ENCODE data around the gene DDHD1.
"Not testable (repeated sequence)": the region's sequence is repeated elsewhere in the genome, so short reads cannot be mapped to it uniquely, and the experiment has no call there.

DDHD1 gene

DNA sequence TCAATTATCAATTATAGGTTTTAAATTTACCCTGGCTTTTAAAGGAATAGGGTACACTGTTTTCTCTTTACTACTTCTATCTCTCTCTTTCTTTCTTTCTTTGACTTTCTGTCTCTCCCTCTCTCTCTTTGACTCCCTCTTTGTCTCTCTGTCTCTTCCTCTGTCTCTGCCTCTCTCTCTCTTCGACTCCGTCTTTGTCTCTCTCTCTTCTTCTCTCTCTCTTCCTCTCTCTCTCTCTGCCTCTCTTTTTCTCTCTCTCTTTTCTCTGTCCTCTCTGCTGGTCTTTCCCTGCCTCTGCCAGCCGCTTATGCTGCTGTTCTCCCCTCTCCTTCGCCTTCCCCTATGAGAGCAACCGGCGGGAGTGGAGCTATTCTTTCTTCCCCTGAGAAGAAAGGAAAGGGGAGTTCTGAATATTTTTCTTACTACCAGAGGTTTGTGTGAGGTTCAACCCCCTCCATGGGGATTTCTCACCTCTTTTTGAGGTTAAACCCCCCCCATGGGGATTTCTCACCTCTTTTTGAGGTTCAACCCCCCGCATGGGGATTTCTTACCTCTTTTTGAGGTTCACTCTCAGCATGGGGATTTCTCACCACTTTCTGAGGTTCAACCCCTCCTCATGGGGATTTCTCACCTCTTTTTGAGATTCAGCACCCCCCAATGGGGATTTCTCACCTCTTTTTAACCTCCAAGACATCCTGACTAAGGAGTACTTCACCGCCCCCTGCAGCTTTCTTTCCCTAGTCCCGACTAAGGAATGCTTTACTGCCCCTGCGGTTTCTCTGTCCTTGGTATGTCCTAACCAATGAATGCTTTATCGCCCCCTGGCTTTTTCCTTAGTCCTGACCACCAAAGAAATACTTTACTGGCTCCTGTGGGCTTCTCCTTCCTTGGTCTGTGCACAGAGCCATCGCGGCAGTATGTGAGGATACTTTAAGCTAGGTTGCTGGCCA is 27.4 kb upstream of the DDHD1 start:
- Histone ChIP-seq H3K27me3 (ENCODE audit: control insufficient read depth, insufficient read depth, low read length) (no peaks in the 10 kb centered on the region), H3K9ac (ENCODE audit: low read length) (no peak overlapping the region), H3K4me1 (ENCODE audit: control insufficient read depth, low read depth, low read length) (peaks cover 24% of the 10 kb centered on the region), H3K9me3 (ENCODE audit: control insufficient read depth, low read depth, low read length) (no peaks in the 10 kb centered on the region), H3K4me3 (ENCODE audit: low read length) (no peak overlapping the region), H3K27ac (ENCODE audit: low read length) (no peak overlapping the region), H3K36me3 (ENCODE audit: control insufficient read depth, low read depth, low read length) (no peaks in the 10 kb centered on the region)

- H3K9me3 ChIP-seq (ENCODE audit: control insufficient read depth, low read depth, low read length); H3K4me3 ChIP-seq (ENCODE audit: low read length); H3K27me3 ChIP-seq (ENCODE audit: control insufficient read depth, insufficient read depth, low read length); H3K36me3 ChIP-seq (ENCODE audit: control insufficient read depth, low read depth, low read length); H3K9ac ChIP-seq (ENCODE audit: low read length); H3K27ac ChIP-seq (ENCODE audit: low read length): not testable (repeated sequence)
- peaks cover 24% of the 10 kb centered on the region for H3K4me1 ChIP-seq (ENCODE audit: control insufficient read depth, low read depth, low read length)
These were observed 26.4 kb upstream of the DDHD1 start for GRCh38 chr14:53179486-53180005.

DNA sequence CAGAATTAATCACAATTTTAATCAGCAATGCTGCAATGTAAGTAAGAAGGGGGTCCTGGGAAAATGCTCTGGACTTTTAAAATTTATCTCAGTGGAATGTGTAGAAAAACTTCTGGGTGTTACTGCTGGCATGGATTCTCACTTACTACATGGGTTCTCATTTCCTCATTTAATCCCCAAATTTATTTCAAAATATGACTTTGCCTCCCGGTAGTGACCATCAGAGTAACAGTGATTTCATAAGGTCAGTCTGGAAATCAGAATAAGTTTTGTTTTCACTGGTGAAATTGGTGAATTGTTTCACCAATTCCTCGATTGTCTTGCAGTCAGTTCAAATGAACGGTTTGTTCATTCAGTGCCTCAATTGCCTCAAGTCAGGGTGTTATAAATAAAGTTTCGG is 22.3 kb upstream of the DDHD1 start:
- Histone ChIP-seq H3K9me3 (ENCODE audit: control insufficient read depth, low read depth, low read length) (no peaks in the 10 kb centered on the region), H3K4me1 (ENCODE audit: control insufficient read depth, low read depth, low read length) (peaks cover 7% of the 10 kb centered on the region), H3K27me3 (ENCODE audit: control insufficient read depth, insufficient read depth, low read length) (no peaks in the 10 kb centered on the region), H3K9ac (ENCODE audit: low read length) (no peak overlapping the region), H3K27ac (ENCODE audit: low read length) (no peak overlapping the region), H3K4me3 (ENCODE audit: low read length) (no peak overlapping the region), H3K36me3 (ENCODE audit: control insufficient read depth, low read depth, low read length) (no peaks in the 10 kb centered on the region)

DNA sequence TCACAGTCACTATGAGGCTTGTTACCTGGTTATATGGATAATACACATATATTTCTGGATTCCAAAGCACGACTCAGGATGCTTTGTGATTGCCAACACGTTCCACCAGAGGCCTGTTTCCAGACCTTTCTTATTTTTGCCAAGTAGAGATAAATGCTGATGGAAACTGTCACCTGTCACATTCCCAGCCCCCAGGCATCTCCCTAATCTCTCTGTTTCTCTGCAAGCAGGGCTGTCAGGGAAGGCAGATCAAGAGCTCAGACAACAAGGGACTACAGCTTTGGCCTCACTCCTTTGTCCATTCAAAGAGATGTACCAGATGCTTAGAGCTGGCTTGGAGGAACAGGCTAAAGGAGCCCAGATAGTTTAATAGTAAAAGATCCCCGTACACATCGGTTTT is 21.8 kb upstream of the DDHD1 start:
- Histone ChIP-seq H3K27ac (ENCODE audit: low read length) (no peak overlapping the region), H3K4me3 (ENCODE audit: low read length) (no peak overlapping the region), H3K4me1 (ENCODE audit: control insufficient read depth, low read depth, low read length) (peaks cover 7% of the 10 kb centered on the region), H3K9me3 (ENCODE audit: control insufficient read depth, low read depth, low read length) (no peaks in the 10 kb centered on the region), H3K9ac (ENCODE audit: low read length) (no peak overlapping the region), H3K36me3 (ENCODE audit: control insufficient read depth, low read depth, low read length) (no peaks in the 10 kb centered on the region), H3K27me3 (ENCODE audit: control insufficient read depth, insufficient read depth, low read length) (no peaks in the 10 kb centered on the region)

GRCh38 chr14:53168786-53169185 is 15.7 kb upstream of the DDHD1 start:
- no peaks in the 10 kb centered on the region for H3K9me3 ChIP-seq (ENCODE audit: control insufficient read depth, low read depth, low read length)
- H3K4me3 ChIP-seq (ENCODE audit: low read length), result no peak overlapping the region
- no peak overlapping the region for H3K9ac ChIP-seq (ENCODE audit: low read length)
- H3K36me3 ChIP-seq (ENCODE audit: control insufficient read depth, low read depth, low read length), result no peaks in the 10 kb centered on the region
- H3K4me1 ChIP-seq (ENCODE audit: control insufficient read depth, low read depth, low read length), result no peaks in the 10 kb centered on the region
- H3K27me3 ChIP-seq (ENCODE audit: control insufficient read depth, insufficient read depth, low read length), result no peaks in the 10 kb centered on the region
- no peak overlapping the region for H3K27ac ChIP-seq (ENCODE audit: low read length)

DNA sequence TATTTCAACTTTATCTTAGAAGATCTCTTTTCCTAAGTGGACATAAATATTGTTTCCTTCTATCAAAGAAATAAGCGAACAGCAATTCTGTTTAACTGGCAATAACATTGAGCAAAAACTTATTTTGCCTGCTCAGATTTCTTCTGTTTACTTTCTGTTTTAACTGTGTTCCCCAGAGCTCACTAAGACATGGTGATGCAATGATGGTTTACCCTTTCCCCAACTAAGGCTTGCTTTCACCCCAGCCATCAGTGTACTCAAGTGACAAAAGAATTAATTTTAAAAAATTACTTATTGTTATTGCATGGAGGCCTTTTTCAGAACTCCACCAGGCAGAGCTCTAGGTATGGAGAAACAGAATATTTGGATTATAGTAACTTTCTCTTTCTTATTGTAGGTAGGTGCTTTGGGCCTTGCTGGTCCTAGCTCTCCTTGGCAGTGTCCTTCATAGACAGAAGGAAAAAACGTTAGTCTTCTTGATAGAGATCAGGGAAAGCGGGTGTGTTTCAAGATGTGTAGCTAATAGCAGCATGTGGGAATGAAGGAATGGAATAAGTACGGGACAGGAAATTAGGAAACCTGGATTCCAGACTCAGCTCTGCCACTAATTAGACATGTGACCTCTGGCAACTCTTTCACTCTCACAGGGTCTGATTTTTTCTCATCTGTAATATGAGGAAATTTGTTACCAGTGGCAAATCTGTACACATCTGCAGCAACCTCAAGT is 14.6 kb upstream of the DDHD1 start:
- H3K27me3 ChIP-seq (ENCODE audit: control insufficient read depth, insufficient read depth, low read length), result no peaks in the 10 kb centered on the region
- H3K27ac ChIP-seq (ENCODE audit: low read length), result no peak overlapping the region
- no peaks in the 10 kb centered on the region for H3K4me1 ChIP-seq (ENCODE audit: control insufficient read depth, low read depth, low read length)
- no peaks in the 10 kb centered on the region for H3K36me3 ChIP-seq (ENCODE audit: control insufficient read depth, low read depth, low read length)
- H3K9ac ChIP-seq (ENCODE audit: low read length), result no peak overlapping the region
- H3K9me3 ChIP-seq (ENCODE audit: control insufficient read depth, low read depth, low read length), result no peaks in the 10 kb centered on the region
- H3K4me3 ChIP-seq (ENCODE audit: low read length), result no peak overlapping the region

- no peak overlapping the region for H3K9ac ChIP-seq (ENCODE audit: low read length)
- H3K9me3 ChIP-seq (ENCODE audit: control insufficient read depth, low read depth, low read length), result no peaks in the 10 kb centered on the region
- no peaks in the 10 kb centered on the region for H3K27me3 ChIP-seq (ENCODE audit: control insufficient read depth, insufficient read depth, low read length)
- no peak overlapping the region for H3K27ac ChIP-seq (ENCODE audit: low read length)
- no peaks in the 10 kb centered on the region for H3K36me3 ChIP-seq (ENCODE audit: control insufficient read depth, low read depth, low read length)
- no peaks in the 10 kb centered on the region for H3K4me1 ChIP-seq (ENCODE audit: control insufficient read depth, low read depth, low read length)
- H3K4me3 ChIP-seq (ENCODE audit: low read length), result no peak overlapping the region
These were observed 8.8 kb upstream of the DDHD1 start for GRCh38 chr14:53161758-53162435.

DNA sequence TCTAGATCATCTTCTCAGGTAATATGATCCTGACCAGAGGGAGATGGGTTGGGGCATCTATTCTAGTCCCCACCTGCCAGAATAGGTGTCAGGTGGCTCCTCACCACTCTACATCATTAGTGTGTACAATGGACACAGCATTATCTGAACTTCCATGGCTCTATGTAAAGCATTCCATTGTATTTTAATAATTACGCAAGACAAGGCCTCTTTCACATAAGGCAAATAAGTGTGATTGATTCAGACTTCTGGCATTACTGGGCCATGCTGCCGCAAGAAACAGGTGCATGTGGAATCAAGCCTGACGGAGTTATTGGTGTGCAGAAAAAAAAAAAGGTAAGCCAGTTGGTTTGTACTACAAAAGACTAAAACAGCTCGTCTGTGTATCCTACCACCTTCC is 3.1 kb upstream of the DDHD1 start:
- no peaks in the 10 kb centered on the region for H3K9me3 ChIP-seq (ENCODE audit: control insufficient read depth, low read depth, low read length)
- no peak overlapping the region for H3K9ac ChIP-seq (ENCODE audit: low read length)
- peaks cover 6% of the 10 kb centered on the region for H3K4me1 ChIP-seq (ENCODE audit: control insufficient read depth, low read depth, low read length)
- no peak overlapping the region for H3K4me3 ChIP-seq (ENCODE audit: low read length)
- H3K27me3 ChIP-seq (ENCODE audit: control insufficient read depth, insufficient read depth, low read length), result peaks cover 10% of the 10 kb centered on the region
- no peaks in the 10 kb centered on the region for H3K36me3 ChIP-seq (ENCODE audit: control insufficient read depth, low read depth, low read length)
- H3K27ac ChIP-seq (ENCODE audit: low read length), result no peak overlapping the region

- H3K9ac ChIP-seq (ENCODE audit: low read length), result no peak overlapping the region
- H3K27ac ChIP-seq (ENCODE audit: low read length), result no peak overlapping the region
- peak overlapping the region; percentile 80 for H3K4me3 ChIP-seq (ENCODE audit: low read length)
- H3K27me3 ChIP-seq (ENCODE audit: control insufficient read depth, insufficient read depth, low read length), result peaks cover 15% of the 10 kb centered on the region
- H3K9me3 ChIP-seq (ENCODE audit: control insufficient read depth, low read depth, low read length), result no peaks in the 10 kb centered on the region
- H3K36me3 ChIP-seq (ENCODE audit: control insufficient read depth, low read depth, low read length), result no peaks in the 10 kb centered on the region
- peaks cover 17% of the 10 kb centered on the region for H3K4me1 ChIP-seq (ENCODE audit: control insufficient read depth, low read depth, low read length)
These were observed 584 bp upstream of the DDHD1 start for GRCh38 chr14:53153702-53154112.

DNA sequence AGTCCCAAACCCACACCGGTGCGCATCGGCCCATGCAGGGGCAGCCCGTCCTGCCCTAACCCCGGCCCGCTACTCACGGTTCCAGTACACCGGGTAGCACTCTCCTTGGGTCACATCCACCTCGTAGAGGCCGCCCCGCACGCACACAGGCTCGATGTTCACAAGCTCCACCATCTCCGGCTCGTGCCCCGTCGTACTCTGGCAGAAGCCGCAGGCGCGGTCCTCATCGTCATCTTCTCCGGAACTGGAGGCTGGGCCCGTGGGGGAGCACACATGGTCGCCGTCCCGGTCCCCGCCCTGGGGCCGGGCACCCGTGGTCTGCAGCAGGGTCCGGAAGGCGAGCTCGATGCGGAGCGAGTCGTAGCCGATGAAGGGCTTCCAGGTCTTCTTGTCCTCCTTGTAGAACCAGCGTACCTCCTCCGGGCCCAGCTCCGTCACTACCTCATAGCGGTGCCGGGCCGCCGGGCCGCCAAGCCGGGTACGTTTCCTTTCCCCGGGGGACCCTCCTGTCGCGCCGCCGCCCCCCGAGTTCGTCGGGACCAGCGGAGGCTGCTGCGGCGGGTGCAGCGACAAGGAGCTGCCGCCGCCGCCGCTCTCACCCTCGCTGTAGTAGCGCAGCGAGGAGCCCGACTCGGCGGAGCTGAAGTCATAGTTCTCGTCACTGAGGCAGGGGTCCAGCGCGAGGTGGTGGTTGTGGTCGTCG is 788 bp downstream of the DDHD1 start:
- no peaks in the 10 kb centered on the region for H3K9me3 ChIP-seq (ENCODE audit: control insufficient read depth, low read depth, low read length)
- H3K4me1 ChIP-seq (ENCODE audit: control insufficient read depth, low read depth, low read length), result peaks cover 17% of the 10 kb centered on the region
- peak overlapping the region; percentile 37 for H3K9ac ChIP-seq (ENCODE audit: low read length)
- no peak overlapping the region for H3K27ac ChIP-seq (ENCODE audit: low read length)
- peaks cover 15% of the 10 kb centered on the region for H3K27me3 ChIP-seq (ENCODE audit: control insufficient read depth, insufficient read depth, low read length)
- no peaks in the 10 kb centered on the region for H3K36me3 ChIP-seq (ENCODE audit: control insufficient read depth, low read depth, low read length)
- H3K4me3 ChIP-seq (ENCODE audit: low read length), result peak overlapping the region; percentile 80

Data from iPS-18a (cell line).